AG09309 (cell line): ENCODE data around the gene TNFSF10.

Experiments
- DNase-seq: peaks from one replicate; pipeline ENCODE4 v3.0.0-alpha.2; 2010; ENCODE audit warnings: low read depth
- H3K4me3 ChIP-seq: 2 replicates; pipeline ENCODE4 v1.5.1; 2011; ENCODE audit warnings: mild to moderate bottlenecking, low read depth, low read length, moderate library complexity; ENCODE audit not compliant: control insufficient read depth
- TF ChIP-seq, protein P1 (sequence below): IDR thresholded peaks from 2 replicates; pipeline ENCODE4 v1.5.1; 2011; ENCODE audit warnings: mild to moderate bottlenecking, low read depth, low read length, inconsistent platforms; ENCODE audit not compliant: insufficient read depth, control insufficient read depth; ENCODE audit errors: missing control alignments

Gene TNFSF10

GRCh38 chr3:172544404-172544803, 21.2 kb upstream of the TNFSF10 start:
- H3K4me3 ChIP-seq: no peak overlapping the region
- no peak for DNase-seq
- TF ChIP-seq, protein P1, sequence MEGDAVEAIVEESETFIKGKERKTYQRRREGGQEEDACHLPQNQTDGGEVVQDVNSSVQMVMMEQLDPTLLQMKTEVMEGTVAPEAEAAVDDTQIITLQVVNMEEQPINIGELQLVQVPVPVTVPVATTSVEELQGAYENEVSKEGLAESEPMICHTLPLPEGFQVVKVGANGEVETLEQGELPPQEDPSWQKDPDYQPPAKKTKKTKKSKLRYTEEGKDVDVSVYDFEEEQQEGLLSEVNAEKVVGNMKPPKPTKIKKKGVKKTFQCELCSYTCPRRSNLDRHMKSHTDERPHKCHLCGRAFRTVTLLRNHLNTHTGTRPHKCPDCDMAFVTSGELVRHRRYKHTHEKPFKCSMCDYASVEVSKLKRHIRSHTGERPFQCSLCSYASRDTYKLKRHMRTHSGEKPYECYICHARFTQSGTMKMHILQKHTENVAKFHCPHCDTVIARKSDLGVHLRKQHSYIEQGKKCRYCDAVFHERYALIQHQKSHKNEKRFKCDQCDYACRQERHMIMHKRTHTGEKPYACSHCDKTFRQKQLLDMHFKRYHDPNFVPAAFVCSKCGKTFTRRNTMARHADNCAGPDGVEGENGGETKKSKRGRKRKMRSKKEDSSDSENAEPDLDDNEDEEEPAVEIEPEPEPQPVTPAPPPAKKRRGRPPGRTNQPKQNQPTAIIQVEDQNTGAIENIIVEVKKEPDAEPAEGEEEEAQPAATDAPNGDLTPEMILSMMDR: no peak

DNA sequence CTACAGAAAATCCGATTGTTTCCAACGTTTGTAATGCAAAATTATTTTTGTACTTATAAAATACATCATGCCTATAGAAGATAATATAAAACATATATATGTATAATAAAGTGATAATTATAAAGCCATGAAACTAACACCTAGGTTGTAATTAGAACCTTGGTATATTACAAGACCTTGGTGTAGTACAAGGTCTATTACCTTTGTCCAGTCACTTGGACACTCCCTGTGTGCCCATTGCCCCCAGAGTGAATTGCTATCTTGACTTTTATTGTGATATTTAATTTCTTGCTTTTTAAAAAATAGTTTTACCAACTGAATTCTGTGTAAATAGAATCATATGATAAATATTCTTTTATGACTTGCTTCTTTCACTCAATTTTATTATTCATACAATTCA, 20.7 kb upstream of the TNFSF10 start:
- DNase-seq: no peak
- TF ChIP-seq, protein P1: no peak
- no peak overlapping the region for H3K4me3 ChIP-seq

GRCh38 chr3:172543419-172543818, 20.2 kb upstream of the TNFSF10 start:
- TF ChIP-seq, protein P1: no peak
- no peak for DNase-seq
- no peak overlapping the region for H3K4me3 ChIP-seq

DNA sequence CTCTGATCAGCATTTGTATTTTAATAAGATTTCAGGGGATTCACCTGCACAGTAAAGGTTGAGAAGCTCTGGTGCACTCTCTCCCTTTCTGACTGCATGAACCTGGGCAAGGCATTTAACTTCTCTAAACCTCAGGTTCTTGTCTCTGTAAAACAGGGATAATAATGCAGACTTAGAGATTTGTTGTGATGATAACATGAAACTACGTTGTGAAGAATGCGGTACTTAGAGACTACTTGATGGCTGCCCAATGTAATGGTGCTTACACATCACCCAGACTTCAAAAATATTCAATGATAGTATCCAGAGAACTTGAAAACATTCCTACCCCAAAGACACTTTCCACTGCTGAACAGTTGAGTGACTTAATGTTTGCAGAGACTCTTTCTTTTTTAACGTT, 19.8 kb upstream of the TNFSF10 start:
- H3K4me3 ChIP-seq: no peak overlapping the region
- no peak for DNase-seq
- TF ChIP-seq, protein P1: no peak

DNA sequence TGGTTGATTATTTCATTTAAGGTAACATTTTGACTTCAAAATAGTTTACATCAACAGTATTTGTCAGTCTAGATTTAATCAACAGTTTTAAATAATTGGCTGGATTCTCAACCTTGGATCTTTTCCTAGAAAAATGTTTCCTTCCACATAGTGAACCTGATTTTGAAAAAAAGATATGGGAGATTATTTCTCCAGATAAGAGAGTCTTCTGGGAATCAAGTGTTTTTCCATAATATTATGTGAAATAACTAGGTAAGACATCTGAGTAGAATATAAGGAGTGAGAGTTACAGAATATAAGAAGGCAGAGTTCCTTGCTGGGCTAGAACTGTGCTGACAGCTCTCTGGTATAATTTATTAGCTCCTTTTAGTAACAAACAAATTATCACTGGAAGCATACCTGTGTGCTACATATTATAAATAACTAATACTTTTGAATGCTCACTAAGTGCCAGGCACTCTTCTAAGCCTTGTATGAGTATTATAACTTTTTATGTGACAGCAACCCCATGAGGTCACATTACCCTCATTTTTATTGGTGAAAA, 18.8 kb upstream of the TNFSF10 start:
- TF ChIP-seq, protein P1: no peak
- no peak for DNase-seq
- no peak overlapping the region for H3K4me3 ChIP-seq

GRCh38 chr3:172540049-172540448, 16.8 kb upstream of the TNFSF10 start:
- TF ChIP-seq, protein P1: no peak
- no peak overlapping the region for H3K4me3 ChIP-seq
- DNase-seq: no peak

DNA sequence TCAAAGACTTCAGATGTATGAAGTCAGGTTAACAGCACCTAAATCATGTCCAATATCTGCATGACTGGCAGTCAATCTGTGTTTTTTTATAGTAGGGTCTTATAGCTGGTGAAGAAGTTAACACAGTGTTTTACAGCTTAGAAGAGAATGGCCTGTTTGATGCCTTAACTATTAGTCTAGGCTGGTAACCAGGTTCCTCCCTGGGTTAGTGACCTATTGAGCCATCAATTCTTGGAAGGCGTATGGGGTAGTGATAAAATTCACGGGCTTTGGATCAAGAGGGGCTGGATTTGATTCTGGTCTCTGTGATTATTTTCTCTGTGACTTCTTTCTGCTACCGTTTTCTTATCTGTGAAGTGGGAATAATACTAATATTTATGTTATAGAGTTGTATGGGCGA, 16.0 kb upstream of the TNFSF10 start:
- DNase-seq: no peak
- no peak overlapping the region for H3K4me3 ChIP-seq
- TF ChIP-seq, protein P1: no peak
